GM19372 (cell line): ENCODE measurements around the gene PBRM1.

Experiments used
- ATAC-seq: cut with Tn5 transposase; IDR thresholded peaks from one replicate; pipeline ENCODE4 v1.9.1; 2021; ENCODE audit warnings: mild to moderate bottlenecking, low read depth, moderate library complexity; ENCODE audit not compliant: unreplicated experiment

PBRM1 gene

DNA sequence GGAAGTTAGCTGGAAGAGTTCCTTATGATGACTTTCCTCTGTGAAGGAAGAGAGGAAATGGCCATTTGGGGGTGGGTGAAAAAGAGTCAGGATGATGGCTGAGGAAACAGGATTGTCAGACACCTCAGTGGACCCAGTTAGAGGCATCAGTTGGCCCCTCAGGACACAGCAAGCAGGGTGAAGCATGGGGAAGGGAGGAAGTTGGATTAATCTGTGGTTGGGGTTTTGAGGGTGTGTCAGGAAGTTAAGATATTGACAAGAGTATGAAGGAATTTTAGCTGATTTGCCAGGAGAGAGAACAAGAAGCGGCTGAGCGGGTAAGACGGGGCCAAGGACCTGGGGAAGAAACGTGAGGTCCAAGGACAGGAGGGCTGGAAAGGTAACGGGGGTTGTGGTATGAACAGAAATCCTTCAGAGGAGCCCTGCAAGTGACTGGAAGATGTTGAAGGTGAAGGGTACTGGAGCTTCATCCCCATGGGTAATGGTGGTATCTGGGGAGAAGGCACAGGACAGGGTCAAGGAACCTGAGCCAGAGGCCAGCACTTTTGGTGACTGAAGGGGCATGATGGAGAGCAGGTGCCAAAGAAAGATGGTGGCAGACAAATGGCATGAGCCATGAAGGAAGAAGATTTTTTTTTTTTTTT is 146.6 kb downstream of the PBRM1 start:
- no peak for ATAC-seq

DNA sequence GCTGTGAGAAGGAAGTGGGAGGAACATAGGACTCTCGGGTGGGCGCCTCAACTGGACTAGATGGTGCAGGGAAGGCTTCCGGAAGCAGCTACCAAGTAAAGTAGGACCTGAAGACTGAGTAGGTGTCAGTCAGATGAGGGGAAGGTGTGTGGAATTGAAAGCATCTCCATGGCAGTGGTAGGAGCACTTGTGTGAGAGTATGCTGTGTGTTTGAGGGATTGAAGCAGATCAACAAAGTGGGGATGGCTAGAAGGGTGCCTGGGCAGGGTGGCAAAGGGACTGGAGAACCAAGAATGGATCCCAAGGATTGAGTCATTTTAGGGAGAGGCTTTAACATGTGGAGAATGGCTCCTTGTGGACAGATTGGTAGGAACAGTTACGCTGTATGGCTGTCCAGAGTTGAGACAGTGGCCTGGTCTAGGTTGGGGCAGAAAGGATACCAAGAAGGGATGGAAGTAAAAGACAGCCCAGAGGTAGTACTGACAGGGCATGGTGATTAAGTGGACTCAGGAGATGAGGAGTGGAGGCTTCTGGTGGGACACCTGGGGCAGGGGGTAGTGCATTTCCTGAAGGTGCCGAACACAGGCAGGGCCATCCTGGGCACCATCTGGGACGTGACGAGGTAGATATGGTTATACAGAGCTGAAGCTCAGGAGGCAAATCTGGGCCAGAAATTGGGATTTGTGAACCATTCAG is 147.8 kb downstream of the PBRM1 start:
- no peak for ATAC-seq

DNA sequence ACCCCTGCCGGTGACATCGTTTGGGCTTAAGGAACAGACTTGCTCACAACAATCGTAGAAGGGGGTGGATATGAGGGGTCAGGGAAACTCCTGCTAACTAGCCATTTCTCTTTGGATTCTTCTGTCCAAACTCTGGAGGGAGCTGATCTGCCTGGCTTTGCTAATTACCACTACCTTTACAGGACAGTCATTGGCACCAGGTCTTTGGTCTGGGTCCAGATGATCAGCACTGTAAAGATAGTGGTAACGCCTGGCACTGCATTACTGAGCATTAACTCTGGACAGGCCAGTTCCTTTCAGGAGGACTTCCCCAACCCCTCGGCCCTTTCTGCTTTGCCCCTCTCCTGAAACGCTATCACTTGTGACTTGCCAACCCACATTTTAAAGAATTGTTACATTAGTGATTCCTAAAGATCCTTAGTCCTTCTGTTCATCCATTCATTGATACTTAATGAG is 148.5 kb downstream of the PBRM1 start:
- no peak for ATAC-seq

DNA sequence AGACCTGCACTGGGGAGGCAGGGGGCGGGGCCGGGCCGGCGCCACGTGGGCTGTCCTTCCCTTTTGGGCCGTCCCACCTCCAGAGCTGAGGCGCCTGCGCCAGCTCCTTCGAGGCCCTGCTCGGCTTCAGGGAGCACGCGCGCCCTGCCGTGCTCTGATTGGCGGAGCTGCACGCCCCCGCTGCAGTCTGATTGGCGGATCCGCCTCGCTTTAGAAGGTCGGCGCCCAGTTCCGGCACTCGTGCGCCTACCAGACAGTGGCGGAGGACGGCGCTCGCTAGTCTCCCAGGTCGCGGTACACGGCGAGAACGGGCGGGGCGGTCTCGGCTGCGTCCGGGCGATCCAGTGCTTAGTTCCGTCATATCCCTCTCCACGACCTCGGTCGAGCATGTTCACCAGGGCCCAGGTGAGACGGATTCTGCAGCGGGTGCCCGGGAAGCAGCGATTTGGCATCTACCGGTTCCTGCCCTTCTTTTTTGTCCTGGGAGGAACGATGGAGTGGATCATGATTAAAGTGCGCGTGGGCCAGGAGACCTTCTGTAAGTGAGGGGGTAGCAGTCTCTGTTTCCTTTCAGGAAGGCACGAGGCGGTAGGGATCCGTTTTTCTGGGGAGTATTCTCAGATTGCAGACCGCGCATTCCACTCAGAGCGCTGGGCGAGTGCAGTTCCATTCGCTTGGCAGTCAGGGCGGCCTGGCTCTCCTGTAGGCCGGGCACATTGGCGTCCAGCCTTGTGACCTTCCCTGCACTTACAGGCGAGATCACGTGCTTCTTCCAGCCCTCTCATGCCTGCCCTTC is 149.1 kb downstream of the PBRM1 start, which contains the start of gene UQCC5:
Gene UQCC5, plus strand, starts transcription at position 237 of the 796 bp plus-strand sequence. Its CDS starts 151 bp downstream, at position 388.
- ATAC-seq: peak; percentile 80

DNA sequence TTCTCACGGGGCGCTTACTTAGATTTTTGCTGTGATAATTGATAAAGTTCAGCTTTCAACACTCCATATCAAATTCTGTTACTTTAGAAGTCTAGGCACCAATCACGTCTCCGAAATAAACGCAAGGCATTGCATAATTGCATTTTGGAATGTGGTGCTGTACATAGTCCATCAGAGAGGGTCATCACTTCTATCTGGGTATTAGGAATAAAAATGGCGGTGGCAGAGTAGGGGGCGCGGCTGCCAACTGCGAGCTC is 149.7 kb downstream of the PBRM1 start:
- ATAC-seq: no peak

DNA sequence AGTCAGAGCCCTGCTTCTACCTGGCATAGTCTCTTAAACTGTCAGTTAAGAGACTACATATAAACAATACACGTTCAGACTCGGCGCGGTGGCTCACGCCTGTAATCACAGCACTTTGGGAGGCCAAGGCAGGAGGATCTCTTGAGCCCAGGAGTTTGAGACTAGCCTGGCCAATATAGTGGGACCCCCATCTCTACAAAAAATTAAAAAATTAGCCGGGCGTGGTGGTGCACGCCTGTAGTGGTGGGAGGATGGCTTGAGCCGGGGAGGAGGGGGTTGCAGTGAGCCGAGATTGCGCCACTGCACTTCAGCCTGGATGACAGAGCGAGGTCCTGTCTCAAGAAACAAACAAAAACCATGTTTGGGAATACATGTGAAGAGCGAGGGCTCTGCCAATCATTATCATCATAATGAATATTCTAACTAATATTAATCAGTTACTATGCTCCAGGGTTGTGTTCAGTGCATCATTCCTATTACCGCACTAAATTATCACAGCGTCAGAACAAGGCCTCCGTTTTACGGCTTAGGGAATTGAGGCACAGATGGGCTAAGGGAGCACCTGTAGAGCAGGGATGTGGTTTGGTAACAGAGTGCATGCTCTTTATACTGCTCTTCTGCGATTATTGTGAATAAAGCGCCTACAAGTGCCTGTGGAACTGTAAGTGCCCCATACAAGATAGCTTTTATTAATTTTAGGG is 150.2 kb downstream of the PBRM1 start:
- no peak for ATAC-seq

DNA sequence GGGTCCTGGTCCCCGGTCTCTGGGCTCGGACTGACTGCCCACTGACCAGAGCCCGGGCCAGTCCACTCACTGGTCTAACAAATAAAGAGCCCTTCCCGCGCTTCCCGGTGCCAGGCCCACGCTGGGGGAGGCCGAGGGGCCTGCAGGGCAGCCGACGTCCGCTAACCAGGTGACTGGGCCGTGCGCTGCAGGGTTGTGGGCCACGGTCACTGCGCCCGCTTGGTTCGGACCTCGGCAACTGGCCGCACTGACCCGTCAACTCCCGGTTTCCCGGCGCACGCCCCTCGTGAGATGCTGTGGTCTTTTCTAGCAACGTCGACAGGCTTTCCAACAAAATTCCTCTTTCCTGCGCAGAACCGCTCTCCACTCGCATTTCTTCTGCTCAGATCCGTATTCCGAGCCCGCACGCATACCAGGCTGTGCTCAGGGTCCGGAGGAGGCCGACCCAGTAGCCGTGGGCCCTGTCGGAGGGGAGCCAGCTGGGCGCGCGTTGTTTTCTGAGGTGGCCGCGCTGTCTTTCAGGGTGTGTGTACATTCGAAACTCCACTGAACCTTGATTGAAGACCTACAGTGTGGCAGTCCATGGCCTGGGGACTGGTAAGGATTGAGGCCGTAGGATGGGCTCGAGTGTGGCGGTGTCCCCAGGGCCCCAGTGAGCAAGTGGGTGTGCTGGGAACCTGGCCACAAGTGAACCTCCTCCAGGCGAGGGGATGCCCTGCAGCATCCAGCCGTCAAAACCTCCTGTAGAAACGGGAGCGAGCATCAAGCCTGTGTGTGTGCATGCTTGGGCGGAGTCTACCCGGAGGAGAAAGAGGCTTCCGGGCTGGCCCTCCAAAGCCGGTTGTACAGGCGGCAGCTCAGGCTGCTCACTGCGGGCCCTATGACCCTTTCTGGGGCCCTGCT is 151.2 kb downstream of the PBRM1 start:
- ATAC-seq: no peak

DNA sequence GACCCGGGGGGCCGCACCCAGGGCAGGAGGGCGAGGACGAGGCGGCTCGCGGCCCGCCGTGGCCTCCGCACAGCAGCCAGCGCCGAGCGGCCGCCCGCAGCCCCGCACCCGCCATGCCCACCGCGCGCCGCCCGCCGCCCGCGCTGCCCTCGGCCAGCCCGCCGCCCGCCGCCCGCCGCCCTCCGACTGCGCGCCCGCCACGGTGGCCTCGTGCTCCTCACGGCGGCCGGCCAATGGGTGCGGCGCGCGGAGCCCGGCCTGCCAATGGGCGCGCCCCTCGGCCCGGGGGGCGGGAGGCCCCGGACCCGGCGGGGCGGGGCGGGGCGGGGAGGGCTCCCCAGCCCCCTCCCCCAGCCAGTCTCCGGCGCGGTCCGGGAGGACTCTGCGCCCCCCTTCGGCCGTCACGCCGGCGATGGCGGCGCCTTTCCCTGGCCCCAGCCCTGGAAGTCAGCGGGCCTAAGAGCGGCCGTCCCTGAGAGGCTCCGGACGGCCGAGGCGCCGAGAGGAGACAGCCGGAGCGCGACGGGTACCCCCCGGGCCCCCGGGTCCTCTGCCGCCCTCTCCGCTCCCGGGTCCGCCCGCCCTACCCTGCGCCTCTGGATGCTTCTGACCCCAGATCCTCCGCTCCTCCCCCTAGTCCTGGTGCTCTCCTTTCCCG is 152.0 kb downstream of the PBRM1 start, which contains the start of gene NT5DC2:
Gene NT5DC2, minus strand, starts transcription at position 235 of the 658 bp plus-strand sequence. Its CDS starts 120 bp downstream, at position 115.
- ATAC-seq: no peak

DNA sequence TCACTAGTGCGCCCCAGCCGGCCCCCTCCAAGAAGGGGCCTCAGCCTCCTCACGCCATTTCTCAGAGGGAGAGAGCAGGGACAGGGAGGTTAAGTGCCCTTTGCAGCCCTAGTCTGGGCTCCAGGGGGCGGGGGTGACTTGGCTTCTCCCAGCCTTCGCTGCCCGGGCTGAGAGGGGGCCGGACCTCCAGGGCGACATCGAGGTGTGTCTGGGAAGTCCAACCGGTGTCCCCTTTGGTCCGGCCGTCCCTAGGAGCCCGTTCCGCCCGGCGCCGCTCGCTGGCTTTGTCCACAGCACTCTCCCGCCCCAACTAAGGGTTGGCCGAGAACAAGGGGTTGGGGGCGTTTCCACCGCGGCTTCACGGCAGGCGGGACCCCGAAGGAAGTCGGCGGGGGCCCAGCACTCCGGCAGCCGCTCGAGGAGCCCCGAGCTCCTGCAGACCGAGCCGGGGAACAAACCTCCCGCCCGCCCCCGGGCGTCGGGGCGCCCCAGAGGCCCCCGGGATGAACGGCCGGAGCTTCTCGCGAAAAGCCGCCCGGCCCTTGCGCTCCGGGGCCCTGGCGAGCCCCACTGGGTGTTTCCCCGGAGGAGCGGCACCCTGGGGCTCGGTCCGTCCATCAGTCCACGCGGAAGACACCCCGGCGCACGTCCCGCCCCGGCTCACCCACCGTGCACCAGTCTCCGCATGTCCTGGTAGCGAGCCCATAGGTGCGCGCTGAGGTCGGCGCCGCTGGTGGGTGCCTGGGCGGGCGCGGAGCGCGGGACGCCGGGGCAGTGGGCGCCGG is 152.7 kb downstream of the PBRM1 start:
- ATAC-seq: no peak

DNA sequence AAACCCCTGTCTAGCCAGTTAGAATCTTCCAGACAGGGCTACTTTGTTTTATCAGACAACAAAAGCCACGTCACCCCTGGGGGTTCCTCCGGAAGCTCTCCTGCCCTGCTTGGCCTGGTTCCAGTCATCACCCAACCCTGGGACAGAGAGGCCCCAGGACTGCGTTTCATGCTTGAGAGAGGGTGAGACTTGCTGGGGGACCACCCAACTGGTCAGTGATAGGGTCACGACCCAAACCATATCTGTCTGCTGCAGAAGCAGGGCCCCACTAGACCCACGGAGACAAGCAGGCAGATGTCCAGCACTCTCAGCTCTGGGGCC is 153.2 kb downstream of the PBRM1 start:
- no peak for ATAC-seq

DNA sequence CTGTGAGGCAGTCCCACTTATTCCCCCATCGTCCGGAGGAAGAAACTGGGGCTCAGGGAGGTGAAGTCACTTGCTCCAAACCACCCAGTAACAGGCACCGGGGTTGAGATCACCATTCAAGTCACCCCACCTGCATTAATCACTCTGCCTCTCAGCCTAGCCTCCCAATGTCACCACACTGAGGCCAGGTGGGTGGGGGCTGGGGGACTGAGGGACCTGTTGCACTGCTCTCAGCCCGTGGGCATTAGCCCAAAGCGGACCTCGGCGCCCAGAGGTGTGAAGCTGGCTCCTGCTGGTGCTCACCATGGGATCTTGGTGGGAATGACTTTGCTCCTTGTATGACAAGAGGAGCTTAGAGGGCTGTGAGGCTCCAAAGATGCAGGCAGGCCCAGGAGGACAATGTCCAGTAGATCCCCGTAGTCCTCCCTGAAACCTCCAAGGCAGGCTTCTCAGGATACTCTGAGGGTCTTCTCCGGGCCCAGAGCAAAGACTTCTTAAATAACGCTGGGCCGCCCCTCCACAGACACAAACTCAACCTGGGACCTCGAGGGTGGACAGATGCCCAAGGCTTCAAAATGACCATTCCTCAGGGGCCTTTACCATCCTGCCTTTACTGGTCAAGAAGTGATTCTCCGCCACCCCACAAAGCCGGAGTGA is 153.7 kb downstream of the PBRM1 start:
- no peak for ATAC-seq

DNA sequence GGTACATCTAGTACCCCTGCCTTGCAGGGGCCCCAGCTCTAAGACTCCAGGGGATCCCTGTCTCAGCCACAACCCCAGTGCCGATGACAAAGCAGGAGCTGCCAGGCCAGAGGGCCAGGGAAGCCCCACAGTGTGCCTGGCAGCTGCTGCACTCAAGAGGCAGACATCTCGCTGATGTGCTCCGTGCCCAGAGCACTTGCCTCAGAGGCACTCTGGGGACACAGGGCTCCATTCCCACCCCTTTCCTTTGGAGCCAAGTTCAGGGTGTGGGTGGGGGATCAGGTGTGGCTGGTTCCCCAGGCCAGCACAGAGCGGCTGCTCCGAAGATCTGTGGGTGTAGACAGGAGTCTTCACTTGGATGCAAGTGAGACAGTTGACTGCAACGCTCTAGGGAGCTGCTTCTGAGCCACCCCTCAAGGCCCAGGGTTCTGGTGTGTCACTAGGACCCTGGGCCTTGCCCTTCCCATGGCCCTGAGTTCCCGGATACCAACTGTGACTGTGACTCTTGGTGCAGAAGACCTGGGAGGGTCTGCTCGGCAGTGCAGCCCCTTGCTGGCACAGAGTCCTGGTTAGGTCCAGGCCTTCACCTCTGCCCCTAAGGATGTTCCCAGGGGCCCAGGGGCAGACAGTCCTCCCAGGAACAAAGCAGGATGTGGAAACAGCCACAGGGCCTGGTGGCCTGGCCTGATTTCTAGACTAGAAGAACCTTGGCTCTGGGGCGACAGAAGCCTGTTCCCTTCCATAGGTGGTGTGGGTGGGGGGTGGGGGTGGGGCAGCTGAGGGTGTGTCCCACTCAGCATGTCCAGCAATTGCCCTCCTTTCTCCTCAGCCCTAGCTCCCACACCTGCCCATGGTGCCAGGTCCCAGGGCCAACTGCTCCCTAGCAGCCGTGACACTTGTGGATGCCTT is 154.5 kb downstream of the PBRM1 start:
- no peak for ATAC-seq

DNA sequence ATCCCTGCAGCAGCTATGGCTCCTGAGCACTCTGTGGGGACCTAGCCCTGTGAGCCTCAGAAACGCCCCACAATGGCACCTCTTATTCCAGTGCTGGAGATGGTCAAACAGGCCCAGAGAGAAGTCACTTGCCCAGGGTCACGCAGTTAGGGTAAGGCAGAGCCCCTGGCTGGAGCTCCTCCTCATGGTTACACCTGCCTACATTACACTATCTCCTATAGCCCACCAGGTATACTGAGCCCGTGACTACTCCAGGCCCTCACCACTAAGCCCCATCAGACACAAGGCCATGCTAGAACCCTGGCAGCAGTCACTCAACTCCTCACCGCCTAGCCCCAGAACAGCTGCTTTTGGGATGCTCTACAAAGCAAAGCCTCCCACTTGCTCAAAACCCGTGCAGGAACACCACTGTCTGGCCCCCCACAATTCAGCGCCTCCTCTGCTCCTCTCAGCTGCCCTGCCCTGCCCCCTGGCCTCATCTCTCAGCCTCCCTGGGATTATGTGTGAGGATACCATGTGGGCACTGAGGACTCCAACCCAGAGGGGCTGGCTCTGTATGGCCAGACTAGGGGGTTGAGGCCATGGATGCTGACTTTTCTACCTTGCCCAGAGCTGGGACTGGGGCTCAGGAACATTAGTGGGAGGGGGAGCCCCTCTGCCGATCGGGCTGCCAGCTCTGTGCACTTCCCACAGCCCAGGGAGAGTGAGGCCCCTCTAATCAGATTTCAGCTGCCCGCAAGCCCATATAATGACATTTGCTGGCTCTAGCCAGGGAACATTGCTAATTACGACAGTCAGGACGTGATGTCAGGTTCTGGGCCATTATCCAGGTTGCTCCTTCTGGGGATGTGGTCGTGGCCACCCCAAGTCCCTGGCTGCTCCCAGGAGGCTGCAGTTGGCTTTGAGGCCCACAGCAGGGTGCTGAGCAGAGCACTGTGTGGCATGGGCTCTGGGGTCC is 156.1 kb downstream of the PBRM1 start:
- no peak for ATAC-seq

DNA sequence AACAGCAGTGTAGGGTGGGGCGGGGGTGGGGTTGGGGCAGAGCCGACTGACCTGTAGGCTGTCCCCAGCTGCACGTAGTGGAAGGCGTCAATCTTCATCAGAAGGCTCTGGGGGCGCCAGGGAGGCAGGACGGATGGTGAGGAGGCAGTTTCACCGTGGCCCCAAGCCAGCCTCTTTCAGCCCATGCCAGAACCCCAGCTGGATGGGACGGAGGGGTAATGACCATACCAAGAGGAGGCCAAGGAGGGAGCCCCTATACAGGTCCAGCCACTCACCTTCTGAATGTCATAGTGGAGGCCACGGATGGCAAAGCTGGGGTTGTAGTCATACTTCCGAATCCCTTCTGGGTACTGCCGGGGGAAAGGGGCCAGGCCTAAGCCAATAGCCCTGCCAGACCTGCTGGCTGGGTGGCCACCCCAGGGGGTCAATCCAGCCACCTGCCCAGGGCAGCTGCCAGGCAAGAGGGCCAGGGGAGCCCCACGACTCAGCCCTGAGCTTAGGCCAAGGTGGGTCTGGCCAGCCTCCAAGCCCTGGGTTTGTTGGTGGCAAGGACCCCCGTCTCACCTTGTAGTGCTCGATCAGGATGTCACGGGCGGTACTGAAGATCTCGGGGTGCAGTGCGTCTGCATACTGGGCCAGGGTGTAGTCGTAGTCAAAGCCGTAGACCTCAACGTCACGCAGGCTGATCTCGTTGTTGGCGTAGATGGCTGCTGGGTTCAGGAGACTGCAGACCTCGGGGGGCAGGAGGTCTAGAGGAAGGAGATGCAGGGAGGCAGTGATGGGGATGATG is 156.9 kb downstream of the PBRM1 start:
- ATAC-seq: no peak
